Lung microvascular endothelial cell (primary cell): ENCODE measurements around the gene STING1. TPM values are rescaled to one million over a fixed set of nuclear protein-coding genes. Genes with fewer than 3 reads are reported as not detected.
"Not testable (repeated sequence)": the region's sequence is repeated elsewhere in the genome, so short reads cannot be mapped to it uniquely, and the experiment has no call there.

ENCODE experiments used
- DNase-seq, 2 donors: peaks; one replicate each; pipeline versions ENCODE4 v3.0.0 to v3.0.0-alpha.2; 2010; ENCODE audit warnings: low read depth in 2 of 2
- total RNA-seq: library from RNA; depleted of rRNA; stranded (reverse); fragments of >200 nt; gene quantifications from 2 replicates; pipeline ENCODE4 v1.2.1, GENCODE V29; 2014

The STING1 gene
- total RNA-seq, 1 donor from 2014 or later = 18.7 TPM

GRCh38 chr5:139440416-139440815 is 42.1 kb downstream of the STING1 start:
- DNase-seq = not testable (repeated sequence)

GRCh38 chr5:139439013-139439903 is 43.3 kb downstream of the STING1 start, which contains the start of gene DNAJC18:
DNAJC18 (minus strand) TSS chr5:139439525; CDS start chr5:139439445, 80 bp downstream.
- DNase-seq = peak; percentile 86 to 91

- no peak for DNase-seq
These were observed 43.9 kb downstream of the STING1 start for GRCh38 chr5:139438707-139439012.

GRCh38 chr5:139435676-139436075 is 46.9 kb downstream of the STING1 start:
- DNase-seq = no peak

- no peak for DNase-seq
These were observed 50.9 kb downstream of the STING1 start for GRCh38 chr5:139431706-139432105.

GRCh38 chr5:139430015-139430414 is 52.5 kb downstream of the STING1 start:
- DNase-seq = no peak

- DNase-seq = no peak
These were observed 56.2 kb downstream of the STING1 start for GRCh38 chr5:139426203-139426885.

Other genes with a start within 250 kb of the STING1 start
- gene MATR3, start 189.0 kb downstream of the STING1 start, total RNA-seq = 141 and 163 TPM in 2 replicates
- 66.0 and 87.1 TPM in 2 replicates for gene PAIP2, start 140.9 kb downstream of the STING1 start, total RNA-seq
- gene SLC23A1, start 99.5 kb downstream of the STING1 start, total RNA-seq = not detected in 2 replicates
- gene MZB1, start 92.8 kb downstream of the STING1 start, total RNA-seq = under 0.01 and 0.22 TPM in 2 replicates
- gene PROB1, start 87.7 kb downstream of the STING1 start, total RNA-seq = 2.8 and 7.3 TPM in 2 replicates
- gene SPATA24, start 78.7 kb downstream of the STING1 start, total RNA-seq = 8.1 and 10.3 TPM in 2 replicates
- 6.3 and 6.5 TPM in 2 replicates for gene DNAJC18, start 43.2 kb downstream of the STING1 start, total RNA-seq
- gene ECSCR, start 20.0 kb downstream of the STING1 start, total RNA-seq = 392 and 472 TPM in 2 replicates
- gene SMIM33, start 11.8 kb downstream of the STING1 start, total RNA-seq = under 0.01 TPM in 1 of 2 replicates, not detected in the other
- 56.0 and 58.7 TPM in 2 replicates for gene UBE2D2, start 78.6 kb upstream of the STING1 start, total RNA-seq
- gene CXXC5, start 165.6 kb upstream of the STING1 start, total RNA-seq = 20.7 and 39.1 TPM in 2 replicates